Activated CD4-positive, alpha-beta T cell treated with anti-CD3 and anti-CD28 coated beads, Interleukin-10, Interleukin-2, amounts not matched to agents 100 ng/mL and 50 ng/mL, durations not matched to agents 16 hours and 8 hours (primary cell): ENCODE measurements around the gene PRELID1.

Experiments used
- DNase-seq: peaks from one replicate; pipeline ENCODE4 v3.0.0-alpha.2; 2020

Gene PRELID1

DNA sequence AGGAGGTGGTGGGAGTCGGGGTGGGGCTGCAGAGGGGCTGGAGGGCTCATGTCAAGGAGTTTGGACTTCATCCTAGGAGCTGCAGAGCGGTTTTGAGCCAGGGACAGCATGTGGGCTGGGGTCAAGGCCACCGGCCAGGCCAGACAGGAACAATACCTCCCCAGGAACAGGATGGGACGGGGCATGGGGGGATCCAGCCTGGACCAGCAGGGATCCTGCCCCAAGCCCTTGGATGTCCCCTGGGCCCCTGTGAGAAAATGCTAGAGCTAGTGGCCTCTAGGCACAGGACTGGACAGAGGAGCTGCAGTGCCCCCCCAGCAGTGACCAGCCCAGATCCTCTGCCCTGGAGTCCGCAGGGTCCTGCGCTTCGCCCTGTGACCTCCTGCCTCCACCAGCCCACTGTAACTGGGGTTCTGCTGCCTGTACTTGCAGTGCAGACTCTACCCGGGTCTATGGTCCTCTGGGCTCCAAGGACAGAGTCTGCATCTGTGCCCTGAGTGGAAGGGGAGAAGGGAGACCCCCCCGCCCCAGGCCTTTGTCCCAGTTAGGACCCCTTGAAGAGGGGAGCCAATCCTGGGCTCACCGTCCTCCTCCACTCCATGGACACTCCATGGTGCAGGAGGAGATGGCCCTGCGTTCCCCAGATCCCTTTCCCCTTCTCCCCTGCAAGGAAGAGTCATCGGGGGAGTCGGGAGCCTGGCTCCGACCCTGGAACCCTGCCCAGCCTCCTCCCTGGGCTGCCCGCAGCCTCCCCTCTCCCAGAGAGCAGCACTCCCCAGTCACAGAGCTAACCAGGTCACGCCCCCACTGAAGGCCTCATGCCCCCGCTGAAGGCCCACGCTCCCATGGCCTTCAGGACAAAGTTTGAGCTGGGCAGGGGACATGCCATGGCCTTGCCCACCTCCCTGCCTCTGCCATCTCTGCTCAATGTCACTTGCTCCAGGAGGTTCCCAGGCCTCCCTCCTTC, 11.1 kb downstream of the PRELID1 start:
- no peak for DNase-seq

DNA sequence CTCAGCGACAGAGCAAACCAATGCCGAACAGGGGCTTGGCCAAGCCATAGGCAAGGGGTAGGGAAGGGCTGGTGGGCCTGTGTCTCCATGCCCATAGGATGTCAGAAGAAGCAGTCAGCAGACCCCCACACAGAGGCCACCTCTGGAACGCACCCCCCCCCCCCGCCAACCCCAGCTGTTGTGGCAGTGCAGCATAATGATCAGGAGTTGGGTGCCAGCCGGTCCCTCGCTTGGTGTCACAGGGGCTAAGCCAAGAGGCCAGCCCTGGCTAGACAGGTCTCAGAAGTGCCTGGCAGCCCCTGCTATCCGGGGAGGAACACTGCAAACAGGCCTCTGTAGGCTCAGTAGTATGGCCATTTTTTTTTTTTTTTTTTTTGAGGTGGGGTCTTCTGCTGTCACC, 11.8 kb downstream of the PRELID1 start:
- DNase-seq = no peak

DNA sequence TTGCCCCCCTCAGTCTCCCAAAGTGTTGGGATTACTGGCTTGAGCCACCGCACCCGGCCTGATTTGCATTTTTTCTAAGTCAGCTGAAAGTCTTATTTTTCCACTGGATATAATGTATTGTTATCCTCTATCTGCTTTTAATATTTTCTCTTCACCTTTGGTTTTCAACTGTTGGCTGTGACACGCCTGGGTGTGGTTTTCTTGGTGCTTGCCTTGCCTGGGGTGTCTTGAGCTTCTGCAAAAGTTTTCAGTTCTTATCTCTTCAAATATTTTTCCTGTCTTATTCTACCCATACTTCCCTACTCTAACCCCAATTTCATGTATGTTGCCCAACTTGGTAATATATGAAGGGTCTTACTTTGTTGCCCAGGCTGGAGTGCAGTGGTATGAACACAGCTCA, 12.4 kb downstream of the PRELID1 start:
- DNase-seq = no peak

DNA sequence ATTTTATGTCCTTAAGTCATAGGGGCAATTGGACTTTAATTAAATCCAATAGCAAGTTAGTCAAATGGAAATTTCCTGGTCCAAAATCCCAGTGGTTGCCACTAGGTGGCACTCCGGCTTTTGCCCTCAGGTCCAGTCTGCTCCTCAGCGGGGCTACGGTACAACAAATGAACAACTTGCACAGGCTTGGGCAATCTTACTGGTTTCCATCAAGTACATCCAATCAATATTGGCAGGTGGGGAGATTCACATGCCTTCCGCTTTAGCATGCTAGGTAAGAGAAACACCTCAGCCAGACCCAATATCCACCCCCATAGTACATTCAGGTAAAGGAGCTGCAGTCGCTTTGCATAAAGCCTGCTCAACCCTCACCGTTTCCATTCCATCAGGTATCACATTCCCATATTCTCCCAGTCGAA, 14.4 kb downstream of the PRELID1 start:
- DNase-seq = peak; percentile 82

DNA sequence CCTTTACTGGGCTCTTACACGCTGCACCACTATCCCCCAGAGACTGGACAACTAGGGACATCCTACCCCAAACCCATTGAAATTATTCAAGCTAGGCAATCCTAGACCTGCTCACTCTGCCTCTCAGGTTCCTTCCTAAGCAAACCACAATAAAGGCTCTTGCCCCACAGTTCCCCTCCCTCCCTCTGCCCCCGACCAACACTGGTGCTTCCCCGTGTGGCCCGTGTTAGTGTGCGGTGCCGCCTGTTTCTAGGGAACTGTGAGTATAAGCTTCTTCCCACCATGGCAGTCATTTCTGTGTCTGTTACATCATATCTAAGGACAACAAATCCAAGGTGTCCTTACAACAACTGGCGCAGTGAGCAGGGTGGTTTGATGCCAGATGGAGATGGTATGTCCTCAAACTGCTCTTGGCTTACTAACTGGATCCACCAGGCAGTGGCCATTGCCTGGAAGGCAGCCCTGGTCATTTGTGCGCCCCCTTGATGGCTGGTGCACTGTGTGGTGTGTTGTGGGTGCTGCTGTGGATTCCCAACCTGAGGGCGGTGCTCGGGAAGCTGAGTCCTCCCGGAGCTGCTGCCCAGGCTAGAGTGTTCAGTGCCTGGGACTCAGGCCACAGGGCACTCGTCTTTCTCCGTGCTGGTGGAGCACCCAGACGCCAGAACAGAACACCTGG, 16.5 kb downstream of the PRELID1 start:
- no peak for DNase-seq

DNA sequence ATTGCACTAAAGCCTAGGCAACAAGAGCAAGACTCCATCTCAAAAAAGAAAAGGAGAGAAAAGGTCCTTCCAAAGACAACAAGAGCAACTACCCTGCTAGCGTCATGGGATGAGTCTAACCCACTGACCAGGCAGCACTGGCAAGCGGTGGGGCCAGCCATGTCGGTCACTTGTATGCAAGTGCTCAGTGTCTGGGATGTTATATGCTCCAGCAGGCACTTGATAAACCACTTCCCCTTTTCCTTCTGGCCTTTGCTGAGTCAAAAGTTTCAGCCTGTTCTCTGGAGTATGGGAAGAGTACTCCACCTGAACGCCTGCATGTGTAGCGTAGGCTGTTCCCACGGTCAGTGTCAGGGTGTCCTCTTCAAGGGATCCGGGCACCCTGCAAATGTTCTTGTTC, 17.3 kb downstream of the PRELID1 start:
- DNase-seq = no peak

DNA sequence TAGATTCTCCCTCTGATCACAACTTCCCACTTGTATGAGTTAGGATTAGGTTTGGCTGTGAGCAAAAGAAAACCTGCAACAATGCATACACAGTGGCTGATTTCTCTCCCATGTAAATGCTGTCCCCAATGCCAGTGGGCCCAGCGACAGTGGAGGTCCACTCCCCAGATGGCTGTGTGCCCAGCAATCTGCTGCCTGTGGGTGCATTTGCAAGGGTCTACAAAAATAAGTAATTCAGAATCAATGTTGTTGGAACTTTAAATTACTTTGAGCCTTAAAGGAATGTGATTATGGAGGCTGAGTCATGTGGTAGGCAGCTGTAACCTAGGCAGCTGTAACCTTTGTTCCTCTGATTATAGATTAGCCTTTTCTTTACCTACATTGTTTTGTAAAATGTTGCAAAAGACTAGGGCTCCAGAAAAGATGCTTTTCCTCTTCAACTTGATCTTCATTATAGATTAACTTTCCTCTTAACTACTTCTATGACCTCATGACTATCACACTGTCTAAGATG, 22.3 kb downstream of the PRELID1 start:
- DNase-seq = no peak

DNA sequence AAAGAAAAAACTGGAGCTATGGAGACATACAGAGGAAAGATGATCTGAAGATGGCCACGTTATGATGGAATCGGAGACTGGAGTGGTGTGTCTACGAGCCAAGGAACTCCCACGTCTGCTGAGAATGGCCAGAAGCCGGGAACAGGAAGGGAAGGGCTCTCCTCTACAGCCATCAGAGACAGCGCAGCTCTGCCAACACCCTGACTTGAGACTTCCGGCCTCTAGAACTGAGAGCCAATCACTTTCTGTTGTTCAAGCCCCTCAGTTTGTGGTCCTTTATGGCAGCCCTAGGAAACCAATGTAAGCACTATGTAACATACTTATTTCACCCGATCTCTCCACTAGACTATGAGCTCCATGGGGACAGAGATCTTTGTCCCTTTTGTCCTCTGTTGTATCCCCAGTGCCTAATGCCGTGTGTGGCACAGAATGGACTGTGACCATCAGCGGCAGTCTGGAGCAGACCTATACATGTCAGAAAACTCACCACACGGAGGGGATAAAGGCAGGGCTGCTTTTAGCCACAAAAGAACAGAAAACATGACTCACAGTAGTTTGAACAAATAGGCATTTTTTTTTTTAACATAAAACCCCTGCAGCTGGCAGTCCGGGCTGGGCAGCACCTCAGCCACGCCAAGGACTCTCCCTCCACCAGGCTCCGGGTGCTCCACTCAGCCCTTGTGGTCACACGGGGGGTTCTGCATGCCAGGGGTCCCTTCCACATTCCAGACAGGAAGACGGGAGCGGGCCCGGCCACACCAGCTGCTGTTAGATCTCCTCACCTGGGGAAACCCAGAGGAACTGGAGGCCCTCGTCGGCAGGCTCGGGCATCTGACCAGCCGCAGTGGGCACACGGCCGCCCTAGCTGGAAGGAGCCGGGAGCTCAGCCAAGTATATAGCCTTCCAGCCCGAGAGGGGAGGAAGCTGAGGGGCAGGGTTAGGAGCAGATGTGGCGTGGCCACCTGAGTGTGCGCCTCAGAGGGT, 24.2 kb downstream of the PRELID1 start:
- DNase-seq = no peak

DNA sequence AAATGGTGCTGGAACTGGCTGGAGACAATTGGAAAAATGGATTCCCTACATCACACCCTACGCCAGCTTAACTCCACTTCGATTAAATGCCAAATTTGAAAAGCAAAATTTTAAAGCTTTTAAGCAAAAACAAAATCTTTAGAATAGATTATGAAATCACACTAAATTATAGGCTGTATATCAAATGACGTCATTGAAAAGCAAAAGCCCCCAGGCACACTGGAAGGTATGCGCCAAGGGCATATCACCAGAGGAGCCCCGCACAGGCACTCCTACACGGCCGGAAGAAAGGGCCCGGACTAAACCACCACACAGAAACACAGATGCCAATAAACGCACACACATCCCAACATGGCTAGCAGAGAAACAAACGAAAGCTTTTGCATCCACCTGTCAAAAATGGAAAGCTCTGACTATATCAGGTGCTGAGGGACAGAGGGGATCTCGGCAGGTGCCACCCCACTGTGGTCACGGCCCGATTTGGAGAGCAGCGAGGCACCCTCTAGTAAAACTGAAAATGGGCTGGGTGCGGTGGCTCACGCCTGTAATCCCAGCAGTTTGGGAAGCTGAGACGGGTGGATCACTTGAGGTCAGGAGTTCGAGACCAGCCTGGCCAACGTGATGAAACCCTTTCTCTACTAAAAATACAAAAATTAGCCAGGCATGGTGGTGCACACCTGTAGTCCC, 25.1 kb downstream of the PRELID1 start:
- DNase-seq = no peak

DNA sequence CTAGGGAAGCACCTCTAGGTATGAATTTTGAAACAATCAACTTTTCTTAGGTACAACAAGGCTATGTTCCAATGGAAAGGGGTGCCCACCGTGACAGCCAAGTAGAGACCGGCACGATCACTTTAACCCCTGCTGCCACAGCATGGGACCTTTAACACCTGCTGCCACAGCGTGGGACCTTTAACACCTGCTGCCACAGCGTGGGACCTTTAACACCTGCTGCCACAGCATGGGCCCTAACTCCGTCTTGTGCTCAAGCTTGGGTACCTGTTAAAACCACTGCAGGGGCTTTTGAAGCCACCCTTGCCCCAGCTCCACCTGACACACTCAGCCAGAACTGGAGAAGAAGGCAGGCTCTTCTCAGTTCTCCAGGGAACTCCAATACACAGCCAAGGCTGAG, 26.3 kb downstream of the PRELID1 start:
- DNase-seq = no peak

DNA sequence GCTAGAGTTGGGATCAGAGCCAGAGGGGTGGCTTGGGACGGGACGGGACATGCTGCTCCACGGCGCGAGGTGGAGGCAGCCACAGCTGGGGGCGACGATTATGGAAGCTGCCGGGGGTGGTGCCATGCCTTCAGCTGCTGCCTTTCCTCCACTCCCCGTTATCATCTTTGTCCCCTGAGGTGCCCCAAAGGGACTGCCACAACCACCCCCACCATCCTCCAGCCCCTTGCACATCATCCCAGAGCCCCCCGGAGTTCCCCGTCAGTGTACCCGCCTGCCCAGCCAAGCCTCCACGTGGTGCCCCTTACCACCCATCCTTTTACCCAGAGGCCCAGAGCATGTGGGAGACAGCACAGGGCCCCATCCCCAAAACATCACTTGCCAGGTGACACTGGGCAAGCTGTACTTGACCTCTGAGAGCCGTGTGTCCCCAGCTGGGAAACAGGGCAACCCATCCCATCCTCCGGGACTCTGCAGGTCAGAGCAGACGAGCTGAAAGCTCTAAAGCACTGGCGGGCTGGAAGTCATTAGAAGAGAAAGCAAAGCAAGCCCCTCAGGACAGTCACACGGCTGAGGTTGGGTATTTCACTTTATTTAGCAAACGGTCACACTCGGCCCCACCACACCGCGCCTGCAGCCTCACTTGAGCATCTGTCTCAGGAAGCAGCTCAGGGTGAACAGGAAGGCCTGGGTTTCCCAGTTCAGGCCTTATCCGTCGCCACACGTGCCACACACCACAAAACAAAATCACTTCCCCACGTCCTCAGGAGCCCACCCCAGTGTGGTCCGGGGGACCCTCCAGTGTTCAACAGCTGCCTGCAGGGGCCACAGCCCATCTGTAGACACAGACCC, 27.6 kb downstream of the PRELID1 start:
- DNase-seq = no peak

DNA sequence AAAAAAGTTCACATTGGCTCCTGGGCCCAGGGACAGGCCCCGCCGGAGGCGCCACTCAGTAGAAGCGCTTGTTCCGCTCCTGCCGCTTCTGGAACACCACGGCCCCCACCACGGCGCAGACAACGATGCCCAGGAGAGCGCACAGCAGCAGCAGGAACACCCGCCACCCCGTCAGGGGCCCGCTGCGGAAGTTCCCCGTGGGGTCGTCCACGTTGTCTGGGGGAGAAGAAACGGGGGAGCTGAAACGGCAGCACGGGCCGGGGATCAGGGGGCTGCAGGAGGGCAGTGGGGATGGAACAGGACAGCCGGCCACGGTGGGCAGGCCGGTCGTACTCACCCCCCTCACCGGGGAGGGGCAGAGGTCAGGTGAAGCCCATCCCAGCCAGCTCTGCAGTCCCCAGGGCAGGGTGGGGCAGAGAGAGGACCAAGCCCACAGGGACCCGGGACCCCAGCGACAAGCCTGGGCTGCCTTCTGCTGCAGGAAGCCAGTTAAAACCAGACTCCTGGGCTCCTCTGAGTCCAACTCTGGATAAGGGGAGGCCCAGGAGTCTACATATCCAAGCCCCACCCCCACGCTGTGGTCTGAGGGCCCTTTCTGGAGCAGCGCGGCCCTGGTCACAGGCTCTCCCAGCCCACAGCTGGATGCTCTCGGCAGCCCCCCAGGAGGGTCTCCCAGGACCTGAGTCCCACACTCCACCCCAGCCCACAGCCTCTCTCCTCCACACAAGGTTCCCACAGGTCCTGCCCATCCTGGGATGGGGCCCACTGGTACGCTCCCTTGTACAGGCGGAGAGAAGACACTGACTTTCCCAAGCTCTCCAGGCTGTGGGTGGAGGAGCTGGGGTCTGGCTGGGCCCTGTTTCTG, 28.7 kb downstream of the PRELID1 start:
- no peak for DNase-seq

DNA sequence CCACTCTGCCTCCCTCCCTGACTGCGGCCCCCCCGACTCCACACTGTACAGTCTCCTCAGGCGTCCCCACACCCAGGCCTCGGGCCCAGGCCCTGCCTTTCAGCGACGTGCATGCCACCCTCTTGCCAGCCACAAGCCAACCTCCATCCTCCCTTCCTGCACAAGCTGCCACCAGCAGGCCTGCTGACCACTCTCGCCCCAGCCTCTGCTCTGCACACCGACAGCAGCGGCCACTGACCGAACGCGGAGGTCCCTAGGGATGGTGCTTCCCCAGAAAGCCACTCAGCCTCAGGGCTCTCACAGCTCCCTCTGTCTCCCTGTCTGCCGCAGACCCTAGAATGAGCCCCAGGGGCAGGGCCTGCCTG, 29.3 kb downstream of the PRELID1 start:
- DNase-seq = no peak

DNA sequence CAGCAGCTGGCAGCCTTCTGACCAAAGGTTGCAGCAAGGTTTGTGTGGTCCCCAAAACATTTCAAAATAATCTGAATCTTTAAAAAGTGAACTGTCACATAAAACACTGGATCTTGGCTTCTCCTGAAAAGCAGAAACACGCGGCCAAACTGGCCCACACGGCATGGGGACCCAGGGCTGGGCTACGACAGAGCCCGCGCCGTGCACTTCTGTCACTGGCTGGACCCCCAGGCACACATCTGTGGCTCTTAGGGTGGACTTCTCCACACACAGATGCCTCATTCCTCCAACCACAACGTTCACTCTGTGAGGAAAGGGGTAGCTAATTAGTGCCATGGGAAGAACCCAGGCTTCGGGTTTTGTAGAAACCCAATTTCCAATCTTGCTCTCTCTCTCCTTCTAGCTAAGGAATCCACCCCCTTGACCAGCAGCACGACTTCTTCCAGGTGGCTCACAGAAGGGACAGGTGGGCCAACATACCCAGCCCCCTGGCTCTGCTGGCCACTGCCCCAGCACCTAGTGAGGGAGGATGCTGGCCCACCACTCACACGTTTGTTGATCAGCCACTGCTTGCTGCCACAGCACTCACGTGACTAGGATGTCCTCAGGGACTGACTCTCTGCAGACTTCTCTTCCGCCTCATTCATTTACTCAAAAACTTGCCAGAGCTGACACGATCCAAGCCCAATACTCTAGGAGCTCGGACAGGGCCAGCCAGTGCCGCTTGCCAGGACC, 30.0 kb downstream of the PRELID1 start:
- no peak for DNase-seq

DNA sequence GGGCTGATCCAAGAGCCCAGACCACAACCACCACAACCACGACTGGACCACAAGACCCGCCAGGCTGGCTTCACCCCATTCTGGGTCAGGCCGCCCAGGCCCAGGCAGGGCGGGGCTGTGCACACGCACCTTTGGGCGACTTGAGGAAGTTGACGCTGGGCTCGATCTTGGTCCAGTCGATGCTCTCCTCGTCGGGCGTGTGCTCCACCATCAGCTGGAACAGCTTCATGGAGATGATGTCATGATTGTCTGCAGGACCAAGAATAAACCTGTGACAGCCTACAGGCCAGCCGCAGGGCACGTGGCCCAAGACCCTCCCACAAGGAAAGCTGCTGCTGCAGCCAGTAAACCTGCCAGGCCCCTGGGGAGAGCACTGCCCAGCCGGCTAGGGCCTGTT, 30.6 kb downstream of the PRELID1 start:
- no peak for DNase-seq

DNA sequence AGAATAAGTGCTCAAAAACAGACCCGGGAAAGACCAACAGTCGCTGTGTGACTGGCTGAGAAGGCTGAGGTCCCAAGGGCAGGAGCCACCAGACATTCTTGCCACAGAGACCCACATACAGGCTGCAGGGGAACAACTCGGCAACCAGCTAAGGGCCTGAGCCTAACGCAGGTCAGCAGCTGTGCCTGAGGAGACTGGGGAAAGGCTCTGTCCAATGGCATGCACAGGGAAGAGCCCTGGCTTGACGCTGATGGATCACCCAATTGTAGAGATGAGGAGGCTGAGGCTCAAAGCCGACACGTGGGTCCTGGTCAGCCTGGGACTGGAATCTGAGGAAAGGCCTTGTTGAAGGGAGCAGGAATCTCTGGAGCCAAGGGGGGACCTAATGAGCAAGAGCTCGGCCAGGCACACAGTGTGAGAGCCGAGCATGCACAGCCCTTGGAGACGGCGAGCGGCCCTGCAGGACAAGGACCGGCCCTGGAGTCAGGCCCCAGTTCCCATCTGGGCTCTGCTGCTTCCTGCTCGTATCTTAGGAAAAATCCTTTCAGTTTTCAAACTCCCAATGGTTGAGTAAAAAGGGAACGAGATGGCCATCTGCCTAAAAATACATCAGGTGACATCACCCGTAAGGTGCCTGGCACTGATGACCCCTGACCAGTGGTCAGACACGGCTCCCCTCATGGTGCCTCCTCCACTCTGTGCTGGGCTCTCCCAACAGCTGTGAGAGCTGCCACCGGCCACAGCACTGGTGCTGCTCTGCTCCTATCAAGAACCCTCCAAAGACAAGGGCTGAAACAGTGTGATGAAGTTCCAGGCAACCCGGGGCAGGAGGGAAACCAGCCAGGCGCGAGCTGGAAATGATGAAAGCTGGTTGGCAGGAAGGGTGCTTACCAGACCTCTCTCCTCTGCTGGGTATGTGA, 31.4 kb downstream of the PRELID1 start:
- no peak for DNase-seq

DNA sequence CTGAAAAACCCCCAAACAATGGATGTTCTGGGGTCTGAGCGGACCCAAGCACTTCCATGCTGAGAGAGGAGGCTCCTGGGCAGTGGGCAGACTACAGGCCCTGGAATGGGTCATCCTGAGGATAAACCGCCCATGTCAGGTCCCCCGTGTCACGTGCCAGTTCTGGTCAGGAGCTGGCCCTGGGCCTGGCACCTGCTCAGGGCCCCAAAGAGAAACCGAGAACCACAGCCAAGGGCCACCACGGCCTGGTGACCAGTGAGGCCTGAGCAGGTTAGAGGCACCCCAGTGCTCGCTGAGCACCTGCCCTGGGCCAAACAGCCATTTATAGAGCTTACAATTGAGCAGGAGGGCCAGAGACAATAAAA, 32.1 kb downstream of the PRELID1 start:
- no peak for DNase-seq

DNA sequence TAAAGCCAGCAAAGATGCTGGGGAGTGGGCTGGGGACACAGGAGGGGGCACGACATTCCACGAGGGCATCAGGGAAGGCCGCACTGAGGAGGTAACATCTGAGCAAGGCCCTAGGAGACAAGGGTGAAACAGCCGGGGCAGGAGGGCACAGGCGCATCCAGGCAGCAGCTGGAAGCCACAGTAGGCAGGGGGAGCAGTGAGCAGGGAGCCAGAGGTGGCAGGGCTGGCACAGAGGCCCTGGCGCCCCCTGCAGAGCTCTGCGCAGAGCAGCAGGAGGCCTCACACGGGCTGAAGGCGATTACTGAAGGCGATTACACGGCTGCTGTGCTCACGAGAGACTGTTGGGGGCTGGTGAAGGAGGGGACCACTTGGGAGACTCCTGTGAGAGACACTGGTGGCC, 32.5 kb downstream of the PRELID1 start:
- DNase-seq = peak; percentile 58
